HEK293 (cell line): Measurements from ENCODE around the gene ASB5.

Experiments used
- MYNN ChIP-seq: fragments of 450-650 bp; formaldehyde crosslinking; IDR thresholded peaks from 2 replicates; pipeline ENCODE4 v1.5.1; 2016; ENCODE audit warnings: missing biosample characterization, missing genetic modification characterization, borderline replicate concordance
- TRIM28 ChIP-seq: IDR thresholded peaks from 2 replicates; pipeline ENCODE4 v1.6.1; 2011; ENCODE audit warnings: low read length, control low read depth, borderline replicate concordance
- ZNF112 ChIP-seq: fragments of 450-650 bp; formaldehyde crosslinking; IDR thresholded peaks from 2 replicates; pipeline ENCODE4 v1.5.0; 2017; ENCODE audit warnings: missing biosample characterization, missing genetic modification characterization
- ZNF23 ChIP-seq: fragments of 450-650 bp; formaldehyde crosslinking; IDR thresholded peaks from 2 replicates; pipeline ENCODE4 v1.5.1; 2016; ENCODE audit warnings: missing biosample characterization, missing genetic modification characterization, borderline replicate concordance
- ZNF274 ChIP-seq, 2 experiments: fragments of 200-500 bp in 1 of 2; fragments of 450-650 bp in 1 of 2; sonication (Bioruptor generic) in 1 of 2; formaldehyde crosslinking in 1 of 2; IDR thresholded peaks; 2 replicates each; pipeline versions ENCODE4 v1.5.1 to v1.6.1; 2014 to 2016; ENCODE audit warnings: borderline replicate concordance in 1 of 2, inconsistent platforms in 1 of 2, low read length in 1 of 2, missing biosample characterization in 1 of 2, missing genetic modification characterization in 1 of 2
- ZNF629 ChIP-seq: fragments of 450-650 bp; formaldehyde crosslinking; IDR thresholded peaks from 2 replicates; pipeline ENCODE4 v1.5.1; 2017; ENCODE audit warnings: missing biosample characterization, missing genetic modification characterization
- ZNF670 ChIP-seq: fragments of 450-650 bp; formaldehyde crosslinking; IDR thresholded peaks from 2 replicates; pipeline ENCODE4 v1.5.1; 2016; ENCODE audit warnings: missing biosample characterization, missing genetic modification characterization, low read depth
- ZNF837 ChIP-seq: fragments of 450-650 bp; formaldehyde crosslinking; IDR thresholded peaks from 2 replicates; pipeline ENCODE4 v1.5.1; 2016; ENCODE audit warnings: missing biosample characterization, missing genetic modification characterization
- ZSCAN30 ChIP-seq: fragments of 450-650 bp; IDR thresholded peaks from 2 replicates; pipeline ENCODE4 v1.5.1; 2018; ENCODE audit warnings: missing biosample characterization, mild to moderate bottlenecking, missing genetic modification characterization, moderate library complexity
- TF ChIP-seq, protein P1 (sequence below): fragments of 450-650 bp; formaldehyde crosslinking; IDR thresholded peaks from 2 replicates; pipeline ENCODE4 v1.5.1; 2016; ENCODE audit warnings: missing biosample characterization, missing genetic modification characterization
- TF ChIP-seq, protein P2 (sequence below): fragments of 450-650 bp; formaldehyde crosslinking; IDR thresholded peaks from 2 replicates; pipeline ENCODE4 v1.5.1; 2016; ENCODE audit warnings: missing biosample characterization, missing genetic modification characterization

- TF ChIP-seq TRIM28 (no peak), ZNF112 (tag by site-specific recombination) (no peak), MYNN (tag by site-specific recombination) (no peak), ZNF837 (tag by site-specific recombination) (no peak), ZSCAN30 (tag by site-specific recombination) (no peak), ZNF670 (no peak), ZNF629 (tag by site-specific recombination) (no peak), ZNF23 (tag by site-specific recombination) (no peak), ZNF274 (IDR thresholded peaks at IDR 0.05; ENCODE audit: low read length) (no peak), ZNF274 (tag by site-specific recombination; IDR thresholded peaks at IDR 0.05; ENCODE audit: borderline replicate concordance) (no peak)
- TF ChIP-seq, protein P1, sequence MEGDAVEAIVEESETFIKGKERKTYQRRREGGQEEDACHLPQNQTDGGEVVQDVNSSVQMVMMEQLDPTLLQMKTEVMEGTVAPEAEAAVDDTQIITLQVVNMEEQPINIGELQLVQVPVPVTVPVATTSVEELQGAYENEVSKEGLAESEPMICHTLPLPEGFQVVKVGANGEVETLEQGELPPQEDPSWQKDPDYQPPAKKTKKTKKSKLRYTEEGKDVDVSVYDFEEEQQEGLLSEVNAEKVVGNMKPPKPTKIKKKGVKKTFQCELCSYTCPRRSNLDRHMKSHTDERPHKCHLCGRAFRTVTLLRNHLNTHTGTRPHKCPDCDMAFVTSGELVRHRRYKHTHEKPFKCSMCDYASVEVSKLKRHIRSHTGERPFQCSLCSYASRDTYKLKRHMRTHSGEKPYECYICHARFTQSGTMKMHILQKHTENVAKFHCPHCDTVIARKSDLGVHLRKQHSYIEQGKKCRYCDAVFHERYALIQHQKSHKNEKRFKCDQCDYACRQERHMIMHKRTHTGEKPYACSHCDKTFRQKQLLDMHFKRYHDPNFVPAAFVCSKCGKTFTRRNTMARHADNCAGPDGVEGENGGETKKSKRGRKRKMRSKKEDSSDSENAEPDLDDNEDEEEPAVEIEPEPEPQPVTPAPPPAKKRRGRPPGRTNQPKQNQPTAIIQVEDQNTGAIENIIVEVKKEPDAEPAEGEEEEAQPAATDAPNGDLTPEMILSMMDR, result no peak
- TF ChIP-seq, protein P2, sequence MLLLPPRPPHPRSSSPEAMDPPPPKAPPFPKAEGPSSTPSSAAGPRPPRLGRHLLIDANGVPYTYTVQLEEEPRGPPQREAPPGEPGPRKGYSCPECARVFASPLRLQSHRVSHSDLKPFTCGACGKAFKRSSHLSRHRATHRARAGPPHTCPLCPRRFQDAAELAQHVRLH (tag by site-specific recombination), result no peak
These were observed 33.6 kb upstream of the ASB5 start for GRCh38 chr4:176302283-176303275.
